ENCODE measurements around the gene HSPA1B. TPM values are rescaled to one million over a fixed set of nuclear protein-coding genes. Genes with fewer than 3 reads are reported as not detected.
A peak's percentile ranks its signal among the peaks of the same experiment; 100 is the strongest.

Gene HSPA1B
- total and polyA plus RNA-seq, 2 of the 4 experiments (the other 2 are of a cell fraction) = 61.1 to 93.6 TPM

DNA sequence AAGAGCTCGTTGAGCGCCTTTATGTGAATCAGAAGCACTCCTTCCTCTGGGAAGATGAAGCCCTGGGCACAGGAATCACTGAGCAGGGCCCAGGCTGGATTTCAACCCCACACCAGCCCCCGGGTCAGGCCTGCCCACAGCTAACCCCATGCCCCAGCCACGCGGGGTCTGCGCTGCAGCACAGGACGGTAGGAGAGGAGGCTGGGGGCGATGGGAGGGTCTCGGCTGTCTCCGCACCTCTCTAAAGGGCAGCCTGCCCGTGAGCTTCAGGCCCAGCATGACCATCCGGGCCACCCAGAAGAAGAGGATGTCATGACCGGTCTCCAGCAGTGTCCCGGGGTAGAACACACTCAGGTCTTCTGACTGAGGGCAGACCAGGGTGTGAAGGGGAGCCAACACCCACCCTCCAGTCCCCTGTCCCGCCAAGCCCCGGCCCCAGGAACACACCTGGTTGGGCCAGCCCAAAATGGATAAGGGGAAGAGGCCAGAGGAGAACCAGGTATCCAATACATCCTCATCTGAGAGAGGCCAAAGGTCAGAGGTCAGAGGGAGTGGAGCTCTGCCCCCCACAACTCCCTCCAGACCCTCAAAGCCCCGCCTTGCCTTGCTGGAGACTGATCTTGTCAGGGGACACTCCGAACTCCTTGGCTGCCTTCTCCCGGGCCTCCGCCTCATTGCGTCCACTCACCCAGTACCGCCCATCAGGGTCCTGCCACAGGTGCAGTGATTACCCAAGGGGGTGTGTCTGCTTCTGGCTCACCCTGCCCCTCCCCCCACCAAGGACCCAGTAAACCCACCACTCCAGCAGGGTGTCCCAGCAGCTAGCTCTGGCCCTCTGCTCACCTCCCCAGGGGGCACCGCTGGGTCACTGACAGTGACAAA is 46.1 kb upstream of the HSPA1B start:
- Histone ChIP-seq H3K9me1 (ENCODE audit: insufficient read depth, low read length) (0 out of 2 replicates have a peak, but pooled peaks cover 8% of the 10 kb centered on the region), H3K14ac (replicated peaks; ENCODE audit: low read depth, low read length) (no peak overlapping the region), H3K27ac (ENCODE audit: insufficient read depth, low read length) (no peak overlapping the region), H4K5ac (ENCODE audit: low read depth, low read length) (no peak overlapping the region), H3K4ac (ENCODE audit: low read depth, low read length) (no peak overlapping the region), H2AFZ (replicated peaks; ENCODE audit: low read length, poor library complexity) (peak overlapping the region; percentile 32), H4K91ac (ENCODE audit: insufficient read depth, low read depth, low read length) (no peak overlapping the region), H3K79me1 (ENCODE audit: low read depth in 1 of 2, low read length in 2 of 2) (peaks cover 0 to 8% of the 10 kb centered on the region in 2 experiments; a peak in 1 of 4 replicates), H3K9ac (ENCODE audit: low read depth, low read length) (no peak overlapping the region), H2BK5ac (ENCODE audit: low read depth, low read length, poor library complexity, severe bottlenecking) (no peak overlapping the region), H3K9me3 (ENCODE audit: control insufficient read depth, insufficient read depth, low read length) (no peaks in the 10 kb centered on the region), H2AK5ac (ENCODE audit: low read depth, low read length) (no peak overlapping the region), H2AK9ac (replicated peaks; ENCODE audit: low read depth, low read length, poor library complexity) (no peak overlapping the region), H3K4me2 (ENCODE audit: low read depth, low read length) (no peak overlapping the region), H3K27me3 (ENCODE audit: control insufficient read depth, insufficient read depth, low read length) (no peaks in the 10 kb centered on the region), H4K8ac (ENCODE audit: low read depth in 2 of 2, low read length in 2 of 2) (no peak overlapping the region), H3K23ac (ENCODE audit: low read depth, low read length) (no peak overlapping the region), H4K20me1 (ENCODE audit: insufficient read depth, low read length) (no peaks in the 10 kb centered on the region), H2BK20ac (ENCODE audit: low read depth, low read length) (no peak overlapping the region), H3K4me1 (ENCODE audit: control insufficient read depth, insufficient read depth, low read length) (peaks cover 10% of the 10 kb centered on the region), H3K4me3 (ENCODE audit: insufficient read depth, low read depth, low read length) (no peak overlapping the region), H2BK15ac (ENCODE audit: low read depth, low read length) (no peak overlapping the region), H3K36me3 (ENCODE audit: control insufficient read depth, insufficient read depth, low read length) (peaks cover 68% of the 10 kb centered on the region), H2BK120ac (ENCODE audit: low read depth, low read length) (no peak overlapping the region), H3K18ac (ENCODE audit: low read depth, low read length) (no peak overlapping the region), H3K56ac (ENCODE audit: extremely low read depth, insufficient read depth, low read length) (no peak overlapping the region)
- intact Hi-C loops (cut with micrococcal nuclease) (no loop called here), in situ Hi-C loops (cut with MboI; ENCODE audit: low sequenced_read_pairs) (no loop called here), dilution Hi-C loops (cut with HindIII; ENCODE audit: low sequenced_read_pairs, unreplicated experiment) (no loop called here)
- ChIA-PET POLR2A (ENCODE audit: unreplicated experiment) (no interaction called here), CTCF (interaction anchor here (1.4 kb wide), 1 partner anchor 10 kb away, joined by 3 read pairs; no protein-coding TSS in a partner anchor)
- WGBS, 2 experiments (ENCODE audit: extremely low coverage in 2 of 2, insufficient read length in 1 of 2) = 100% methylated on average over 4 of the region's 23 CpGs; no CpG with 5 or more reads in 1 of the 2 experiments
- DNase-seq = no peak
- no TSS peak for BruUV-seq (replicated peaks)
- no peak for ATAC-seq (ENCODE audit: low read depth)
- TF ChIP-seq RCOR1 (IDR thresholded peaks at IDR 0.05; ENCODE audit: insufficient replicate concordance, low read length) (no peak), NFE2L2 (IDR thresholded peaks at IDR 0.05; ENCODE audit: low read depth, low read length) (no peak), CEBPB (IDR thresholded peaks at IDR 0.05; ENCODE audit: low read depth, low read length) (no peak), FOS (IDR thresholded peaks at IDR 0.05; ENCODE audit: low read depth, low read length) (no peak), MXI1 (IDR thresholded peaks at IDR 0.05; ENCODE audit: borderline replicate concordance, low read depth, low read length) (no peak), POLR2A (IDR thresholded peaks at IDR 0.05; ENCODE audit: low read depth, low read length) (no peak), CHD1 (IDR thresholded peaks at IDR 0.05; ENCODE audit: low read depth, low read length) (no peak), MAZ (IDR thresholded peaks at IDR 0.05; ENCODE audit: borderline replicate concordance, low read depth, low read length) (no peak), RAD21 (IDR thresholded peaks at IDR 0.05; ENCODE audit: low read length) (no peak), MAFK (IDR thresholded peaks at IDR 0.05; ENCODE audit: low read depth, low read length) (no peak), SMC3 (IDR thresholded peaks at IDR 0.05; ENCODE audit: low read depth, low read length) (no peak), RFX5 (IDR thresholded peaks at IDR 0.05; ENCODE audit: low read depth, low read length) (no peak)
- TF ChIP-seq, protein P1, sequence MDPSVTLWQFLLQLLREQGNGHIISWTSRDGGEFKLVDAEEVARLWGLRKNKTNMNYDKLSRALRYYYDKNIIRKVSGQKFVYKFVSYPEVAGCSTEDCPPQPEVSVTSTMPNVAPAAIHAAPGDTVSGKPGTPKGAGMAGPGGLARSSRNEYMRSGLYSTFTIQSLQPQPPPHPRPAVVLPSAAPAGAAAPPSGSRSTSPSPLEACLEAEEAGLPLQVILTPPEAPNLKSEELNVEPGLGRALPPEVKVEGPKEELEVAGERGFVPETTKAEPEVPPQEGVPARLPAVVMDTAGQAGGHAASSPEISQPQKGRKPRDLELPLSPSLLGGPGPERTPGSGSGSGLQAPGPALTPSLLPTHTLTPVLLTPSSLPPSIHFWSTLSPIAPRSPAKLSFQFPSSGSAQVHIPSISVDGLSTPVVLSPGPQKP (IDR thresholded peaks at IDR 0.05; ENCODE audit: borderline replicate concordance, low read depth, low read length) = no peak
- TF ChIP-seq, protein P2, sequence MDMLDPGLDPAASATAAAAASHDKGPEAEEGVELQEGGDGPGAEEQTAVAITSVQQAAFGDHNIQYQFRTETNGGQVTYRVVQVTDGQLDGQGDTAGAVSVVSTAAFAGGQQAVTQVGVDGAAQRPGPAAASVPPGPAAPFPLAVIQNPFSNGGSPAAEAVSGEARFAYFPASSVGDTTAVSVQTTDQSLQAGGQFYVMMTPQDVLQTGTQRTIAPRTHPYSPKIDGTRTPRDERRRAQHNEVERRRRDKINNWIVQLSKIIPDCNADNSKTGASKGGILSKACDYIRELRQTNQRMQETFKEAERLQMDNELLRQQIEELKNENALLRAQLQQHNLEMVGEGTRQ (IDR thresholded peaks at IDR 0.05; ENCODE audit: low read depth, low read length) = no peak
- TF ChIP-seq, protein P3, sequence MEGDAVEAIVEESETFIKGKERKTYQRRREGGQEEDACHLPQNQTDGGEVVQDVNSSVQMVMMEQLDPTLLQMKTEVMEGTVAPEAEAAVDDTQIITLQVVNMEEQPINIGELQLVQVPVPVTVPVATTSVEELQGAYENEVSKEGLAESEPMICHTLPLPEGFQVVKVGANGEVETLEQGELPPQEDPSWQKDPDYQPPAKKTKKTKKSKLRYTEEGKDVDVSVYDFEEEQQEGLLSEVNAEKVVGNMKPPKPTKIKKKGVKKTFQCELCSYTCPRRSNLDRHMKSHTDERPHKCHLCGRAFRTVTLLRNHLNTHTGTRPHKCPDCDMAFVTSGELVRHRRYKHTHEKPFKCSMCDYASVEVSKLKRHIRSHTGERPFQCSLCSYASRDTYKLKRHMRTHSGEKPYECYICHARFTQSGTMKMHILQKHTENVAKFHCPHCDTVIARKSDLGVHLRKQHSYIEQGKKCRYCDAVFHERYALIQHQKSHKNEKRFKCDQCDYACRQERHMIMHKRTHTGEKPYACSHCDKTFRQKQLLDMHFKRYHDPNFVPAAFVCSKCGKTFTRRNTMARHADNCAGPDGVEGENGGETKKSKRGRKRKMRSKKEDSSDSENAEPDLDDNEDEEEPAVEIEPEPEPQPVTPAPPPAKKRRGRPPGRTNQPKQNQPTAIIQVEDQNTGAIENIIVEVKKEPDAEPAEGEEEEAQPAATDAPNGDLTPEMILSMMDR (conservative IDR thresholded peaks at IDR 0.05; ENCODE audit: low read depth, low read length) = no peak

All from IMR-90 (cell line).